ENCODE measurements around the gene ITSN1.
"Not testable (repeated sequence)": the region's sequence is repeated elsewhere in the genome, so short reads cannot be mapped to it uniquely, and the experiment has no call there.

ITSN1 gene

DNA sequence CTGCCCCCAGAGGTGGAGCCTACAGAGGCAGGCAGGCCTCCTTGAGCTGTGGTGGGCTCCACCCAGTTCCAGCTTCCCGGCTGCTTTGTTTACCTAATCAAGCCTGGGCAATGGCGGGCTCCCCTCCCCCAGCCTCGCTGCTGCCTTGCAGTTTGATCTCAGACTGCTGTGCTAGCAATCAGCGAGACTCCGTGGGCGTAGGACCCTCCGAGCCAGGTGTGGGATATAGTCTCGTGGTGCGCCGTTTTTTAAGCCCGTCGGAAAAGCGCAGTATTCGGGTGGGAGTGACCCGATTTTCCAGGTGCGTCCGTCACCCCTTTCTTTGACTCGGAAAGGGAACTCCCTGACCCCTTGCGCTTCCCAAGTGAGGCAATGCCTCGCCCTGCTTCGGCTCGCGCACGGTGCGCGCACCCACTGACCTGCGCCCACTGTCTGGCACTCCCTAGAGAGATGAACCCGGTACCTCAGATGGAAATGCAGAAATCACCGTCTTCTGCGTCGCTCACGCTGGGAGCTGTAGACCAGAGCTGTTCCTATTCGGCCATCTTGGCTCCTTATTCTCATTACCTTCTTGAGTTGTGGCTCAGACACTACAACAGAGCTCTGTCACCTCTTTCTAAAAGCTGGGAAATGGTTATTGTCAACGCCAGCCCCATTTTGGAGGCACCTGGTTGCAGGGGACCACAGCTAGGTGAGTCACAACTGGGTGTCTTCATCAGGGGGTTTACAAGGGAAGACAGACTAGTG, 288.9 kb downstream of the ITSN1 start:
- DNase-seq (ENCODE audit: low read depth in 2 of 2), result not testable (repeated sequence)

DNA sequence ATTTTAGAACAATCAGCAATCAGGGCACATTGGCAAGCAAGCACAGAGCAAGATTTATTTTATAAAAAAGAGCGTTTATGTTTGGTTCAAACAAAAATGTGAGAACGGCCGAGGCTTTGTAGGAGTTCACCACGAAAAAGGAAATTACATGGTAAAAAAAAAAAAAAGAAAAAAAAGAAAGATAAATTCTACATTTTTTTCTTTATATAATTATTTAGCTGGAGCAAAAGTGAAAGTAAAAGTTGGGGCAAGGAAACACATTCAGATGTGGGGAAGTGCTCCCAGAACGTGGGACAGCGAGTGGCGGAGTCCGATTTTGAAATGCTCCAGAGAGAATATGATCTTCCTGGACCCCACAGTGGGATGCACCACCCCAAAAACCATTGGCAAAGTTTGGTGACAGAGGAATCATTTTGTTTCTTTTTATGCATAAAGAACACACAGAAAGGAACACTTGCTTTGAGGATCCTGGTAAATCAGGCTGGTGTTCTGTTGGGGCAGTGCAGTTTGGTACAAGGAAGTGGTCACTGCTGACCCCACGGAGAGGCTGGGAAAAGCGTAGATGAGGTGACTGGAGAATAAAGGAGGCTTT, 289.6 kb downstream of the ITSN1 start:
- no peak for DNase-seq (ENCODE audit: low read depth in 2 of 2)

DNA sequence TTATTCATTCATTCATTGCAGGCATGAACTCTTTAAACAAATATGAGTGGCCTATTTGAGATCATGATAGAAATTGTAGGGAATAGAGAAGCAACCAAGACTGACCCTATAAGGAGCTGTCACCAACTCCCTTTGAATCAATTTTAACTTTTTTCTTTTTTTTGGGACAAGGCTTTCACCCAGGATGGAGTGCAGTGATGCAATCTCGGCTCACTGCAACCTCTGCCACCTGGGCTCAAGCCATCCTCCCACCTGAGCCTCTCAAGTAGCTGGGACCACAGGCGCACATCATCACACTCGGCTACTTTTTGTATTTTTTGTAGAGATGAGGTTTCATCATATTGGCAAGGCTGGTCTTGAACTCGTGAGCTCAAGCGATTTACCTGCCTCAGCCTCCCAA, 290.4 kb downstream of the ITSN1 start:
- no peak for DNase-seq (ENCODE audit: low read depth in 2 of 2)

DNA sequence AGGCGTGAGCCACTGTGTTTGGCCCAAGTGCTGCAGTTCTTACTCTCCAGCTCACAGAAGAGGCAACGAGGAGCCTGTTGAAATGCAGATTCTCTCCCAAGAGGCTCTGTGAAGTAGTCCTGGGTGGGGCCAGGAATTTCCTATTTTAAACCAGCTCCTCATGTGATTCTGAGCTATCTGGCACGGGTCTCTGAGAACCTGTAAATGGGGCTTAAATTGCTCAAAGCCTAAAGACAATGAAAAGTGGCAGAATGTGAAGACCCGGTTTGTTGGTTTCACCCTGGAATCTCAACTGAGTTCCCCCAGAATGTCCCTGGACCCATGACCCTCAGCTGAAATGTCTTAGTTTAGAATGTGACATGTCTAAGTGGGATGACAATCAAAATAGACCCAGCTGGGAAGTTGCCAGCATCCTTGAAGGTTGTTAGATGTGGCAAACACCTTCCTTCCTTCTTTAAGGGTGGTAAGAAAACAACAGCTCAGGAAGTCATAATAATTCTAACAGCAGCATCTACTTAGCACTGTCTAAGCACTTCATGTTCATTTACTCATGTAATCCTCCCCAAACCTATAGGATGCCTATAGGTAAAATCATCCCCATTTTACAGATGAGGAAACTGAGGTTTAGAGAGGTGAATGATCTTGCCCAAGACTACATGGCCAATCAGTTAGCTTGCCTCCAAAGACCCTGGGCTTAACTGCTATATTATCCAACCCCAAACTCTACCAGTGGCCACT, 294.2 kb downstream of the ITSN1 start:
- DNase-seq (ENCODE audit: low read depth in 2 of 2), result no peak

DNA sequence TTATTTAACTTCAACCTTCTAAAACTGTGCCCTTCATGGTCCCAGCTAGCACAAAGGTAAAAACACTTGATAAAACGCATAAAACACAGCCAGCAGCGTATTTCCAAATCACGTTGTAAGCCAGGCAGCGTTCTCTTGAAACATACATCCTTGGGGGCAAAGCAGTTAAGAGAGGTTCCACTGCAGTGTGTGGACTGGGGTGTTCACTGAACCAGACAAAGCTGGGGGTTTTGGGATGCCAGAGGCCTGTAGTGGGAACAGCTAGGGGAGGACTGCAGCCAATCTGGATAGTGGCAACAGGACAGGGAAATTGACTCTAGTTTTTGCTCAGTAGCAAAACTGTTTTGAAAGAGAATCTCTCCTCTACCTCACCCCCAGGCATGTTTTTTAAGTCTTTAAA, 294.8 kb downstream of the ITSN1 start:
- no peak for DNase-seq (ENCODE audit: low read depth in 2 of 2)

DNA sequence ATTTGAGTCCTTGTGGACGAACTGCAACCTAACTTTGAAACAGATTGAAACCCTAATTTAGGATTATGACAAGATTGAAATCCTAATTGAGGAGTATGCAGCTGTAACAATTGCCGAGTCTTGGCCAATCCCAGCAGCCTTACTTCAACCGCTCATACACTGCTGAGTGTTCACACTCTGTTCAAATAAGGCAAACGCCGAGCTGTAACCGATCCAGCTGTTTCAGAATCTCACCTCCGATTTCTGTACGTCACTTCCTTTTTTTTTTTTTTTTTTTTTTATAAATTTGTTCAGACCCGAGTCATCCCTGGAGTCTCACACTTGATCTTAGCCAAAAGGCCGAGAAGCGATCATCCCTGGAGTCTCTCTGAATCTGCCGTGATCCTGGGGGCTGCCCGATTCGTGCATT, 295.6 kb downstream of the ITSN1 start:
- DNase-seq (ENCODE audit: low read depth in 2 of 2), result no peak

DNA sequence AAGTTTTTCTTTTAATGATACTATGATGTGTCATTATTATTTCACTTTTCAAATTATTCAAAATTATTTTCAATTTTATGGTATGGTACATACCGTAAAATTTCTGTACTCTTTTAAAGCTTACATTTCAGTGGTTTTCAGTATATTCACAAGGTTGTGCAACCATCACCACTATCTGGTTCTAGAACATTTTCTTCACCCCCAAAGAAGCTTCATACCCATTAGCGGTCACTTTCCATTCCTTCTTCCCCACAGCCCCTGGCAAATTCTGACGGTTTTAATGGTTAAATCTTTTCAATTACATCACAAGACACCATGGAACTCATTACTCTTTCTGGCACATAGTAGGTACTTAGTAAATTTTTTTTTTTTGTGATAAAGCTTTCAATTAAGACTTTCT, 296.1 kb downstream of the ITSN1 start:
- DNase-seq (ENCODE audit: low read depth in 2 of 2), result no peak

DNA sequence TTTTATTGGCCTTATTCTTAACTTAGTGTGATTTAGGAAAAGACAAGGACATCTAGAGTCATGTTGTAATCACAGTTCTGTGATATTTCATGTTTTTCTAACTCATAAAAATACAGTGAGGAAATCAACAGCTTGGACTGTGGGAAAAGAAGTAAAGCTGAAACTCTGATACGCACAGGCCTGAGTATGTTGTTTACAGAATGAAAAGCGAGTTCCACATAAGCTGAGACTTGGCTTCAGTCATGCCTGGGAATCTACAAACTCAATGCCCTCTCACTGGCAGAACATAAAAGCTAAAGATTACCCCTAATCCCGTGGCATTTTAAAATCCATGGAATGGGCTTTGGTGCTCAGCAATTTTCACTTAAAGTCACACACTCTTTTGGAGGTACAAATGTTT, 296.9 kb downstream of the ITSN1 start:
- no peak for DNase-seq (ENCODE audit: low read depth in 2 of 2)

DNA sequence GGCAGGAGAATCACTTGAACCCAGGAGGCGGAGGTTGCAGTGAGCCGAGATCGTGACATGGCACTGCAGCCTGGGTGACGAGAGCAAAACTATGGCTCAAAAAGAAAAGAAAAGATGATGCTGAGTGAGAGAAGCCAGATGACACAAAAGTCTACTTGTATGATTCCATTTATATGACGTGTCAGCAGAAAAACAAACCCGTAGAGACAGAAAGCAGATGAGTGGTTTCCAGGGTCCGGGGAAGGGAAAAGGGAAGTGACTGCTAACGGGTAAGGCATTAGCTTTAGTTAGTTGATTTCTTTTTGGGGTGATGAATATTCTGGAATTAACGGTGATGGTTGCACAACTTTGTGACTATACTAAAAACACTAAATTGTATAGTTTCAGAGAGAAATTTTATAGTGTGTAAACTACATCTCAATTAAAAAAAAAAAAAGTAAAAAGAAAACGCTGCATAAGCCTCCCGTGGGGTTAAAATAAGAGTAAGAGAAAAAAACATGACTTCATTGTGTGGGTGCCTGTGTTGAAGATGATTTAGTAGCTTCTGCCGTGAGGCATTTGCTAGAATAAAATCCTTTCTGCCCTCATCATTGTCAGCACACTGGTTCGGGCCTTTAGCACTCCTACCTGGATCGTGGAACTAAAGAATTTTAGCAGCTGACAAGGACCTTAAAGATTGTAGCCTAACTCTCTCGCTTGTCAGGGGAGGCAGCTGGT, 298.0 kb downstream of the ITSN1 start:
- no peak for DNase-seq (ENCODE audit: low read depth in 2 of 2)

DNA sequence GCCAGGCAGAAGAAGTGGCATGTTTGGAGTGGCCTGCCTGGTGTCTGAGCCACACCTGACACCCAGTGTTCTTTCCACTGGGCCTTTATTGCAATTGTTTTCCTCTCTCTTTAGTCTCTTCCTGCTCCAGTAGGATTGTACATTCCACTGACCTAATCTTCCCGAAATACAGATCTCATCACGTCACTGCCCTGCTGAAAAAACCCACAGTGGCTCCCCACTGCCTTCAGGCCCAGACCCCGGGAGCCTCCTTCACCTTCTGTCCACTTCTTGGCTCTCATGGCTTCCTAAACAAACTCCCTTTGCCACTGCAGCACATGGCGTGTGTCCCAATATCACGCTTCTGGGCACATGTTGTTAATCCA, 298.6 kb downstream of the ITSN1 start:
- no peak for DNase-seq (ENCODE audit: low read depth in 2 of 2)

DNA sequence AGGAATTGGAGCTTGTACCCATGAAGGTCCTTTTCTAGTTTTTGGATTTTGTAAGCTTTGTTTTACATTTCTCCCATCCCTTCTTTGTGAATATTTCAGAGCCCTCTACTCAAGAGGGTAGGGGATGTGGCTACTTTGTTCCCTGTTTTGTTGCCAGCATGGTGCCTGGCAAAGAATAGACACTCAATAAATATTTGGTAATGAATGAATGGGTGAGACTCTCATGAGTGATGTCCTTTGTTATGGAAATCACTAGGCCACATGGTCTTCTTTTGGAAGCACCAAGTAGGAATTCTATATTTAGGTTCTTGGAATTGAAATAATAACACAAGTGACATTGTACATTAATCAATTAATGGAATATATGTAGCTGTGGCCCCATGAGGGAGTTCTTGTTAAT, 300.1 kb downstream of the ITSN1 start:
- no peak for DNase-seq (ENCODE audit: low read depth in 2 of 2)

DNA sequence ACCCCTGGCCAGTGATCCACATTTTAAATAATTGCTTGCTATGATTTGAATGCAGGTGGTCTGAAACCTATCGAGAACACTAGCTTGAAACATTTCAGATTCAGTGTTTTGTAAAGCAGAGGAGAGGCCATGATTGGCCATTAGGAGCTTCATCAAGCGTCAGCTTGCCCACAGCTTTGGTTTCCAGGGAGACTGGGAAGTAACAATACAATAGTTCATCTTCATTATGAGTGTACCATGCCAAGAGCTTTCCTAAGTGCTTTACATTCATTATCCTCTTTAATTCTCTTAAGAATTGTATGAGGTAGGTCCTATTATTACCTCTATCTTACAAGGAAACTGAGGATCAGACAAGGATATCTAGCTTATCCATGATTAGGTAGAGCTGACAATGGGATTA, 301.0 kb downstream of the ITSN1 start:
- DNase-seq (ENCODE audit: low read depth in 2 of 2), result no peak

DNA sequence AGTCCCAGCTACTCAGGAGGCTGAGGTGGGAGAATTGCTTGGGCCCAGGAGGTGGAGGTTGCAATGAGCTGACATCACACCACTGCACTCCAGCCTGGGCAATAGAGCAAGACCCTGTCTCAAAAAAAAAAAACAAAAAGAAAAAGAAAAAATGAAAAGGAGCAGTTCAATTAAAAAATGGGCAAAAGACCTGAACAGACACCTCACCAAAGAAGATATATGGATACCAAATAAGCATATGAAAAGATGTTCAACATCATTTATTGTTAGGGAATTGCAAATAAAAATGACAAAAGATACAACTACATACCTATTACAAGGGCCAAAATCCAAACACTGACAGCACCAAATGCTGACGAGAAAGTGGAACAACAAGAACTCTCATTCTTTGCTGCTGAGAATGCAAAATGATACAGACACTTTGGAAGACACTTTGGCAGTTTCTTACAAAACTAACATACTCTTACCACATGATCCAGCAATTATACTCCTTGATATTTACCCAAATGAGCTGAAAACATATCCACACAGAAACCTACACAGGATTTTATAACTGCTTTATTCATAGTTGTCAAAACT, 302.0 kb downstream of the ITSN1 start:
- no peak for DNase-seq (ENCODE audit: low read depth in 2 of 2)

DNA sequence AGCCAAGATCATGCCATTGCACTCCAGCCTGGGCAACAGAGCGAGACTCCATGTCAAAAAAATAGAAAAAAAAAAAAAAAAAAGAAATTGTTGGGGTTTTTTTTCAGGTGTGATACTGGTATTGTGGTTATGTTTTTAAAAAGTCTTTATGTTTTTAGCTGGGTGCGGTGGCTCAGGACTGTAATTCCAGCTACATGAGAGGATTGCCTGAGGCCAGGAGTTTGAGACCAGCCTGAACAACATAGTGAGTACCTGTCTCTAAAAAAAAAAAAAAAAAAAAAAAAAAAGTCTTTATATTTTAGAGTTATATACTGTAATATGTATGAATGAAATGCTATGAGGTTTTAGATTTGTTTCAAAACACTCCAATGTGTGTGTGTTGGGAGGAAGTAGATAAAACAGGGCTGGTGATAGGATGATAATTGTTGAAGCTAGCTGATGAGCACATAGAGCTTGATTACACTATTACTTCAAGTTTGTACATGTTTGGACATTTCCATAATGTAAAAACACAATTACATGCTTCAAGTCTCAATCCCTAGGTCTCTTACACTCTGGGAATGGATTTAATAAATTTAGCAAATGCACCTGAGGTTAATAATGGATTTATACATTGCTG, 303.5 kb downstream of the ITSN1 start:
- no peak for DNase-seq (ENCODE audit: low read depth in 2 of 2)

DNA sequence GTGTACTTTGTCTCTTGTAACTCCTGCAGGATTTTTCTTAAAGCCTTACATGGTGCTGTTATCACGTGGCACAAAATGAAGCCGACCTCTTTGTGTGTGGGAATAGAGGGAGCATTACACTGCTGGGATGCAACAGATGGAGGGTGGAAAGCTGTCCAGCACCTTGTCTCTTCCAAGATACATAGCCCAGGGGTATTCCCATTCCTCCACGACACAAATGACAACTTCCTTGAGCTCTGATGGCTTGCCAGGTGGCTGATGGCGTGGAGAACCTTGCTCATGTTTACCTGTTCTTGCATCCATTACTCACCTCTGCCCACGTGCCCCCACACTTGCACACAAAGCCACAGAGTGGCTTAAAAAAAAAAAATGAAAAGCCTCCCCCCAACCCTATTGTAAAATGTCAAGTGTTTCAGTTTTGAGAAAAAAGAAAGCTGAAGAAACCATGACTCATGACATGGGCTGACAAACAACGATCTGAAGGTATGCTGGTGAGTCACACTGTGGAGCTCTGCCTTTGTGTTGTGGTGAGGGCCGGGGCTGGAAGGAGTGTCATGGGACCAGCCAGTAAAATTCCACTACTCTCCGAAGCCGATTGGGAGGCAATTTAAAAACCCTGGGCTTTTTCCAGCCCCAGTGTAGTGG, 305.3 kb downstream of the ITSN1 start:
- peak; percentile 72 to 75 for DNase-seq (ENCODE audit: low read depth in 2 of 2)

DNA sequence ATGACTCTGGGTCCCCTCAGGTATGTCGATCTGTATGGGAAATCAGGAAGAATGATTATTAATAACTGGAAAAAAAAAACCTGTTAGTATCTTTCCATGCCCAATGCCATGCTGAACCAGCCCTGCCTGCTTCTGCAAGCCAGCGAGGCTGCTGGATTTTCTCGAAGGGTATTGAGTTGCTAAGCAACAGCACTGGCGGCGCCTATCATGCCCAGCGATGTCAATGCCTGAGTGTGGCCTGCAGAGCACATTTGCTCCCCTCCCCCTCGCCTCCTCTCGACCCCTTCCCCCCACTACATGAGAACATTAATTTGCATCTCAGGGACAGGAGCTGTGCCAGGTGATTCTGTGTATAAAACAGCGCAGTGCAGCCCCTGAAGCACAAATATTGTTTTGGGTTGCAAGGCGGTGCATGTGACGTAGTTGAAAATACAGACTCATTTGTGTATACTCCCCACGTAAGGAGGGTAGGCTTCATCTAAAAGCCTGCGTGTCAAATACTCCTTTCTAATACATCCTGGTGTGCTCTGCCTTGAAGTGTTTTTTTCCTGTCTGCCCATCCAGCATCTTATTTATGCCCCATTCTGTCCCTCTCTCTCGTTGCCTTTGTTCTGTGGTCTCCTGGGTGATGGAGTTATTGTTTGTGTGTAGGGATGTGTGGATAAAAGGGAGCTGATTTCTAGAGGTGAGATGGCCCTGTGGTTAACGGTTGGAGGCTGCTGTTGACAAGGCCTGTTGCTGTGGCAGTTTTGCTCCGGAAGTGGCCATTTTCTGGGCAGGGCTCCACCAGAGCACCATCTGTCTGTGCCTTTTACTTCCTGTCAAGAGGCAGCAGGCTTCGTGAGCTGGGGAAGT, 306.0 kb downstream of the ITSN1 start:
- peak; percentile 51 to 63 for DNase-seq (ENCODE audit: low read depth in 2 of 2)

DNA sequence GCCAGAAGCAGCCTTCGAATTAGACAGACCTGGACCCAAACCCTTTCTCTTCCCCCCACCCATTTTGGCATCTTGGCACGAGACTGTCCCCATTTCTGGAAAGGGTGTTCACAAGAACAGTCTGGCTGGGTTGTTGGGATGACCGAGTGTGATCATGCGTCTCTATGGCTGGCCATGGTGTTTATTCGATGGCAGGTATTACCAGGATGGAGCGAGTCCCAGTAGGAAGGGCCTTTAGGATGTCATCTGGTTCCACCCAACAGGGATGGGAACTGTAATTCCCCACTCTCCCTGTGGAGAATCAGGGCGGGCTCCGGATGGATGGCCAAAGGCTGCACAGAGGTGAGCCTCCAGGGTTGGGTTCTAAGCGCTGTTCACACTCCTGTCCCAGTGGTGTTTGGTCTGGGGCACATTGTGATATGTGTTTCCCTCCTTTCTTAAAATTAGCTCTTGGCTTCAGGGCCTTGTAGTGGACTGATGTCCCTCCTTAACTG, 306.7 kb downstream of the ITSN1 start:
- no peak for DNase-seq (ENCODE audit: low read depth in 2 of 2)
